SIG-M5 treated with dmso at 0.1 percent for 504 hours (cell line): ENCODE measurements around the gene DNAJB12.

ENCODE experiments used
- DNase-seq: peaks from one replicate; lab custom pipeline; 2025; ENCODE audit not compliant: unreplicated experiment; lab: John Stamatoyannopoulos, UW

DNAJB12 gene

DNA sequence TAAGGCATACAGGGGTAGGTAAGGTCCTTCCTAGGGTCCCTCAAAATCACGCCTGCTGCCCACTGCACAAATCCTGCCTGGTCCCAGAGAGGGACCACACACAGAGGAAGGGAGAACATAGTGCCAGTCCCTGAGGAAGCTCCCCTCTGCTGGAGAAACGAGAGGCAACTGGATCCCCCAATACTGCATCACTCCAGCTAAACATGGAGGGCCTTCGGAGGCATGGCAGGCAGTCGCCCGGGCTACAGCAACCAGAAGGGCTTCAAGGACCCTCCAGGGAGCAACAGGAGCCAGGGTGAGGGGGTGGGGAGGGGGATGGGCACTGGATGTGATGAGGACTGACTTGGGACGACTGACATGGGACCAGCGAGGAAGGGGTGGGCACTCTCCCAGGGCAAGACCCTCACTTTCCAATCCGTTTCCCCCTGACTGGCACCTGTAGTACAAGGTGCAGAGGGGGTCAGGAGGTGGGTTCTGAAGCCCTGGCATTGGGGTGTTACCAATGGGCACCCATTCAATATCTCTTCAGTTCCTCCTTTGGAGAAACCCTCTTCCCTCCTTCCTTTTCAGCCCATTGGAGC lies 59.3 kb downstream of the DNAJB12 start:
- no peak for DNase-seq

DNA sequence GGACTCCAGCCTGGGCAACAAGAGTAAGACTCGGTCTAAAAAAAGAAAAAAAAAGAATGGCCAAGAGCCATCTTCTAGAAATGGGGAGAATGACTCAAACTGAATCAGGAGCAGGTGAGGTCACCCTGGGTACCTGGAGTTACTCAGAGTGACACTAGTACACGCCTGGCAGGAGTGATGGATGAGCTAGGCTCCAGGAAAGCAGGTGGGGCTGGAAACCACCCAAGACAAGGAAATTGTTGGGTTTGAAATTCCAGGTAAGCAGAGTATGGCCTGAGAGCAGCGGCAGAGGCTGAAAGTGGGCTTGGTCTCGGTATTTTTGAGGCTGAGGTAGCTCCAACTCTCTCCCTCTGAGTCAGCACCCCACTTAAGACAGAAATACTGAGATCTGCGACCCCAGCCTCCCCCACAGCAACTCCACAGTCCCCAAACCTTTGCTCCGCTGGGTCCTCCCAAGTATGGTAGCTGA lies 62.5 kb downstream of the DNAJB12 start:
- no peak for DNase-seq

DNA sequence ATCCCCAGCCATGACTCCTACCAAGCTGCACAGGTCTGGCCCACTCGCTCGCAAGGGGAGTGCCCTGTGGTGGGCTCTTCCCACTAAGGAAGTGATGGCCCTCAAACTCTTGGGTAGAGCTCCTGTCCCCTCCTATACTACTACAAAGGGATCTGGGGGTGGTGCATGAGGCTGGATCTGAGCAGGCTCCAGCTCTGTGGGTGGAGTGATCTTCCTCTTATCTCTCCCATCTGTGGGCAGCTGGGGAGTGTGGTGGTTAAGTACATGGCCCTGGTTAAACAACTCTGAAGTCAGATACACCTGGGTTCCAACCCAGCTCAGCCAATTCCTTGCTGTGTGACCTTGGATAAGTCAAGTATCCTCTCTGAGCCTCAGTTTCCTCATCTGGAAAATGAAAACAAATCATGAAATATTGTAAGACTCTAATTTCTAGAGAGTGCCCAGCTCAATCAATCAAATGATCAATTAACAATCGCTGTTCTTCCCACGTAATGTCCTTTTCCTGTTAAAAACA lies 63.6 kb downstream of the DNAJB12 start:
- no peak for DNase-seq

DNA sequence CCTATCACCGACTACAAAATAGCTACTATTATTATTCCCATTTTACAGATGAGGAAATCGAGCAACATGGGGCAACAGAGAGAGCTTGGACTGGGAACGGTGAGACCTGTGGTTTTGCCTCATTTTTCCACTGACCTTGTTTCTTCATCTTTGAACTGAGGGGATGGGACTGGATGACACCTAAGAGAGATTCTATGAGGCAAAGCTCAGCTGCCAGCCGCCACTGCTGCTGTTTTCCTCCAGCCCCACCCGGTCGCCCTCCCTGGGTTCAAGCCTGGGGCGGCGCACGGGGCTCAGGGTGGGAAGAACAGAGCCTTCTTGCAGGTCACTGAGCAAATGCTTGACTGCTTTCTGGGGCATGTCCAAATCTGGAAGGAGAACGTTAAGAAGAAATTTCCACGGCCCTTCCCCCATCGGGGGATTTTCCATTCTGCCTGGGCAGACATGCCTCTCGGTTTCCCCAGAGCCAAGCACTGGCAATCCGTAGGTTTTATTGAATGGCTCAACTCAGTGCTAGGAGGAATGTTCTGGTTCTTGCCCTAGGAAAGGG lies 68.7 kb downstream of the DNAJB12 start:
- no peak for DNase-seq

DNA sequence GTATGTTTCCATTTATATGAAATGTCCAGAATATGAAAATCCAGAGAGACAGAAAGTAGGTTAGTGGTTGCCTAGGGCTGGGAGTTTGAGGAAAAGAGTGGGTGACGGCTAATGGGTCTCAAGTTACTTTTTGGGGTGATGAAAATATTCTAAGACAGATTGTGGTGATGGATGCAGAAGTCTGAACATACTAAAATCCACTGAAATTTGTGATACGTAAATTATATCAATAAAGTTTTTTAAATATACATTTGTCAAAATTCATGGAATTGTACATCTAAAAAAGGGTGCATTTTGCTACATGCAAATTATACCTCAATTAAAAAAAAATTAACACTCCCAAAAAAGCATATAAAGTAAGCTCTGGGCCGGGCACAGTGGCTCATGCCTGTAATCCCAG lies 71.6 kb downstream of the DNAJB12 start:
- DNase-seq: no peak
